IPS-18a (cell line): ENCODE results near the gene CXADR.

Experiments used
- H3K27ac ChIP-seq: one replicate; pipeline ENCODE4 v1.5.1; 2013; ENCODE audit warnings: low read length
- H3K27me3 ChIP-seq: one replicate; pipeline ENCODE4 v1.6.1; 2013; ENCODE audit warnings: mild to moderate bottlenecking, low read length; ENCODE audit not compliant: control insufficient read depth, insufficient read depth
- H3K36me3 ChIP-seq: one replicate; pipeline ENCODE4 v1.6.1; 2013; ENCODE audit warnings: low read depth, low read length; ENCODE audit not compliant: control insufficient read depth
- H3K4me1 ChIP-seq: one replicate; pipeline ENCODE4 v1.6.1; 2013; ENCODE audit warnings: low read depth, low read length; ENCODE audit not compliant: control insufficient read depth
- H3K4me3 ChIP-seq: one replicate; pipeline ENCODE4 v1.5.1; 2013; ENCODE audit warnings: low read length
- H3K9ac ChIP-seq: one replicate; pipeline ENCODE4 v1.6.1; 2013; ENCODE audit warnings: mild to moderate bottlenecking, low read length, moderate library complexity
- H3K9me3 ChIP-seq: one replicate; pipeline ENCODE4 v1.6.1; 2013; ENCODE audit warnings: low read depth, low read length; ENCODE audit not compliant: control insufficient read depth

Gene CXADR

GRCh38 chr21:17527240-17527639, 14.4 kb downstream of the CXADR start:
- H3K4me1 ChIP-seq, result peaks cover 30% of the 10 kb centered on the region
- H3K36me3 ChIP-seq, result no peaks in the 10 kb centered on the region
- peak overlapping the region; percentile 20 for H3K9ac ChIP-seq
- no peaks in the 10 kb centered on the region for H3K9me3 ChIP-seq
- no peaks in the 10 kb centered on the region for H3K27me3 ChIP-seq
- H3K4me3 ChIP-seq, result peak overlapping the region; percentile 28
- H3K27ac ChIP-seq, result peak overlapping the region; percentile 69

- Histone ChIP-seq H3K4me1 (peaks cover 33% of the 10 kb centered on the region), H3K9me3 (no peaks in the 10 kb centered on the region), H3K27ac (no peak overlapping the region), H3K27me3 (no peaks in the 10 kb centered on the region), H3K36me3 (no peaks in the 10 kb centered on the region), H3K4me3 (no peak overlapping the region), H3K9ac (no peak overlapping the region)
Measured at GRCh38 chr21:17527711-17528110, 14.9 kb downstream of the CXADR start.

- Histone ChIP-seq H3K4me3 (no peak overlapping the region), H3K27ac (no peak overlapping the region), H3K9me3 (no peaks in the 10 kb centered on the region), H3K9ac (no peak overlapping the region), H3K4me1 (peaks cover 35% of the 10 kb centered on the region), H3K27me3 (no peaks in the 10 kb centered on the region), H3K36me3 (no peaks in the 10 kb centered on the region)
Measured at GRCh38 chr21:17529648-17530047, 16.8 kb downstream of the CXADR start.

GRCh38 chr21:17532292-17532691, 19.4 kb downstream of the CXADR start:
- Histone ChIP-seq H3K36me3 (peaks cover 3% of the 10 kb centered on the region), H3K9me3 (no peaks in the 10 kb centered on the region), H3K27me3 (no peaks in the 10 kb centered on the region), H3K4me3 (no peak overlapping the region), H3K27ac (no peak overlapping the region), H3K9ac (no peak overlapping the region), H3K4me1 (peaks cover 13% of the 10 kb centered on the region)

DNA sequence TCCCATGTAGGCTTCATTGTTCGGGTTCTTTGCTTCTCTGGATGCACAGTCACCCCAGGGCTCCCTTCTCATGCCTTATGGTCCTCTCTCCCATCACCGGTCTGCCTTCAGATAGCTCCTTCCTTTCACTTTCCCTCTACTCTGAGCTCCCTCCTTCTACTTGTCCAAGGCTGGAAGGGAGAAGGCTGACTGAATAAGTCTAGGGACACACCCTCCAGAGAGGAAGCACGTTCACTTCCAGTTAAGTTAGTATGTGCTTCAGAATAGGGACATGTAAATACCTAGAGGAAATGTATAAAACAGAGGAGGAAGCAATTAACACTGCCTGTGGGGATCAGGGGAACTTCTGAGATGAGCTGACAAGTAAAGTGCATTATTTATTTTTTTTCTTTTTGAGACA, 23.5 kb downstream of the CXADR start:
- H3K27ac ChIP-seq, result no peak overlapping the region
- no peak overlapping the region for H3K4me3 ChIP-seq
- no peak overlapping the region for H3K9ac ChIP-seq
- no peaks in the 10 kb centered on the region for H3K9me3 ChIP-seq
- peaks cover 3% of the 10 kb centered on the region for H3K36me3 ChIP-seq
- no peaks in the 10 kb centered on the region for H3K27me3 ChIP-seq
- H3K4me1 ChIP-seq, result peaks cover 13% of the 10 kb centered on the region

- peaks cover 14% of the 10 kb centered on the region for H3K4me1 ChIP-seq
- peaks cover 3% of the 10 kb centered on the region for H3K36me3 ChIP-seq
- H3K9me3 ChIP-seq, result no peaks in the 10 kb centered on the region
- H3K27ac ChIP-seq, result no peak overlapping the region
- H3K27me3 ChIP-seq, result no peaks in the 10 kb centered on the region
- H3K9ac ChIP-seq, result no peak overlapping the region
- no peak overlapping the region for H3K4me3 ChIP-seq
Measured at GRCh38 chr21:17537299-17537698, 24.5 kb downstream of the CXADR start.

DNA sequence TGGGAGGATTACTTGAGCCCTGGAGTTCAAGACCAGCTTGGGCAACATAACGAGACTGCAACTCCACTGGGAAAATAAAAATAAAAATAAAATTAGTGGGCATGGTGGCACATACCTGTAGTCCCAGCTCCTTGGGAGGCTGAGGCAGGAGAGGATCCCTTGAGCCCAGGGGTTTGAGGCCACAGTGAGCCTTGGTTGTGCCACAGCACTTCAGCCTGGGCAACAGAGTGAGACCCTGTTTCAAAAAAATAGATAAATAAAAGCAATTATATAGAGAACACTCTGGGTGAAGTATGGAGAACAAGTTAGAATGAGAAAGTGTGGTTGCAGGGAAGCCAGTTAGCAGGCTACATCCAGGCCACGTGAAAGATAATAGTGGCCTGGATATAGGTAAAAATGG, 25.7 kb downstream of the CXADR start:
- no peak overlapping the region for H3K9ac ChIP-seq
- no peak overlapping the region for H3K4me3 ChIP-seq
- H3K9me3 ChIP-seq, result no peaks in the 10 kb centered on the region
- peaks cover 9% of the 10 kb centered on the region for H3K4me1 ChIP-seq
- H3K36me3 ChIP-seq, result peaks cover 3% of the 10 kb centered on the region
- H3K27ac ChIP-seq, result no peak overlapping the region
- no peaks in the 10 kb centered on the region for H3K27me3 ChIP-seq

DNA sequence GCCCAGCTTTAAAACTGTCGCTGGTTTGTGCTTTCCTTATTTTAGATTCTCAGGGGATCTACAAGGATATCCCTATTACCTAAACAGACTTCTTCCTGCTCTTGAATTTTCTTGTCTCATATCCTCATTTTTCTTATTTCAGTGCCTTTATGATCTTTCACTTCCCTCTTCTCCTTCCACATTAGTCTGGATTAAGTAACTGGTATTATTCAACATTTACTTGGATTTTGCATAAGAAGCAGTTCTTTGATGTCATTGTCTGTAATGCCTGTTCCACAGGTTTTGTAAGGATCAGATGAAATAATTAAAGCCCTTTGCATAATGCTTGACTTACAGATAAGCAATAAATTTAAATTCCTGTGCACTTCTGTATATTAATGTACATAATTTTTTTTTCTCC, 26.5 kb downstream of the CXADR start:
- Histone ChIP-seq H3K36me3 (peaks cover 3% of the 10 kb centered on the region), H3K9me3 (no peaks in the 10 kb centered on the region), H3K27me3 (no peaks in the 10 kb centered on the region), H3K4me3 (no peak overlapping the region), H3K4me1 (peaks cover 12% of the 10 kb centered on the region), H3K27ac (no peak overlapping the region), H3K9ac (no peak overlapping the region)

DNA sequence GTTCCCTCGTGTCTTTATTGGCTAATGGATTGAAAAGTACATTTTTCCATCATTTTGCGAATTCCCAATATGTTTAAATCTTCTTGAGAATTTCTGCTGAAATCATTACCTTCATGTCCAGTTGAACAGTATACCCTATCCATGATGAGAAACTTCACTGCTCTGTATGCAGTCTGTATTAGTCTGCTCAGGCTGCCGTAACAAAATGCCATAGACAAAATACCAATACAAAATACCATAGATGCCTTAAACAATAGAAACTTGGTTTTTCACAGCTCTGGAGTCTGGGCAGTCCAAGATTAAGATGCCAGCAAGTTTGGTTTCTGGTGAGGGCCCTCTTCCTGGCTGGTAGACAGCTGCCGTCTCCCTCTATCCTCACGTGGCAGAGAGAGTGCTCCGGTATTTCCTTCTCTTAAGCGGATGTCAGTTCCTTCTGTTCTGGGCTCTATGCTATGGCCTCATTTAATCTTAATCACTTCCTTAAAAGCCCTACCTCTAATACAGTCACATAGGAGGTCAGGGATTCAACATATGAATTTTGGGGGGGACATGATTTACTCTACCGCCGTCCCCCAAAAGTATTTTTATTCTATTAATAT, 27.0 kb downstream of the CXADR start:
- H3K4me3 ChIP-seq, result no peak overlapping the region
- H3K9ac ChIP-seq, result no peak overlapping the region
- H3K36me3 ChIP-seq, result peaks cover 3% of the 10 kb centered on the region
- no peak overlapping the region for H3K27ac ChIP-seq
- no peaks in the 10 kb centered on the region for H3K9me3 ChIP-seq
- no peaks in the 10 kb centered on the region for H3K27me3 ChIP-seq
- H3K4me1 ChIP-seq, result peaks cover 14% of the 10 kb centered on the region

DNA sequence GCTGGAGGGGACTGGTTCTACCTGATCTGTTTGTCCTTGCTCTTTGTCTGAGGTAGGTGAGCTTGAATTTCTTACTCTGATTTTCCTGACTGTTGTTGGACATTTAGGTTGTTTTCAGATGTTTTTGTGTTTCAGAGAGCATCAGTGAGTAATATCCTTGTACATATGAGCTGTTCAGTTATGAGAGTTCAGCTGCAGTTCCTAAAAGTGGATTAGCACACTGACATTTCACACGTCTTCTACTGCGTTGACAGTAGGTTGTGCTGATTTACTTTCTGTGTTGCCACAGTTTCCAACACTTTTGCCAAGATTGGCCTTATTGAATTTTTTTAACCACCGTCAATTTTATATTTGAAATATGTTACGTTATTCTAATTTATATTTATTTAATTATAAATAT, 27.7 kb downstream of the CXADR start:
- Histone ChIP-seq H3K36me3 (peaks cover 3% of the 10 kb centered on the region), H3K9ac (no peak overlapping the region), H3K27me3 (no peaks in the 10 kb centered on the region), H3K4me3 (no peak overlapping the region), H3K27ac (no peak overlapping the region), H3K9me3 (no peaks in the 10 kb centered on the region), H3K4me1 (peaks cover 14% of the 10 kb centered on the region)

DNA sequence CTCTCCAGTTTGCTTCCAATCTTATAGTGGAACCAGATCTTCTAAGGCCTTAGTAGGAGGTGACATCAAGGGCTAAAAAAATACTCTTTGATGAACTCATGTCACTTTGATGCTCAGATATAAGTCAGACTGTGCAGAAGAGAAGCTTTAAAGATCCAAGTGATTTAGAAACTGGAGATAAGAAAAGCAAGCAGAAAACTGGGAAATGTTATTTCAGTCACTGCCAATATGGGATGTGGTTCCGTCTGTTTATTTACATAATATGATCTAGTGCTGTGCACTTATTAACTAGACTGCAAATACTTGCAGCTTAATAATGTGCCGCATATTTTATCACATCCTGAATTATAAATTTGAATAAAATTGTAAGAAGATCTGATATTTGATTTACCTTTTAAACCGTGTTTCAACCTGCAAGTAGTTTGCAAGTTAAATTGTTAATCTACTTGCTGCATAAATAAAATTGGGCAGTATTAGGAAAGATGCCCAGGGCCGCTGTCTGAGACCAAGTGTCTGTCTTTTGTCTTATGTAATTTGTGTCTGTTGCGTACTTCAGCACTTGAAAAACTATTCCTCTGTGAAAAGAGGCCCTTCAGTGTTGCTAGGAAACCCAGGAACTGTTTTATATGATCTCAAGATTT, 29.6 kb downstream of the CXADR start:
- H3K4me1 ChIP-seq, result peaks cover 11% of the 10 kb centered on the region
- no peaks in the 10 kb centered on the region for H3K27me3 ChIP-seq
- no peak overlapping the region for H3K9ac ChIP-seq
- no peaks in the 10 kb centered on the region for H3K9me3 ChIP-seq
- H3K4me3 ChIP-seq, result no peak overlapping the region
- no peak overlapping the region for H3K27ac ChIP-seq
- peaks cover 9% of the 10 kb centered on the region for H3K36me3 ChIP-seq

DNA sequence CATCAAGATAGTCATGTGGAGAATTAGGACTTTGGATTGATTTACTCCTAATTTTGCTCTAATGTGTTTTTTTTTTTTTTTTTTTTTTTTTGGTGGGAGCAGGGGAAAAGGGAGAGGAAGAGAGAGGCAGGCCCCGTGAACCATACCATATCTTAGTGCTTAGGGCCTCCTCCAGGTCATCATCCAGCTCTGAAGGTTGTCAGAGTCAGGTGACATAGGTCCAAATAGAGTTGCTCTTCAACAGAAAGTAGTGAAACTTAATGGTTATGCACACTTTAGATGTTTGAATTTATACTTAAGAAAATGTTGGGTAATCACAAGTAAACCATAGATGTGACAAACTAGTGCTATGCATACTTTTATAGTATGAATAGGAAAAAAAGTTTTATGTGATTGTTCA, 32.2 kb downstream of the CXADR start:
- Histone ChIP-seq H3K9ac (no peak overlapping the region), H3K36me3 (peaks cover 28% of the 10 kb centered on the region), H3K4me1 (peaks cover 11% of the 10 kb centered on the region), H3K27me3 (no peaks in the 10 kb centered on the region), H3K27ac (no peak overlapping the region), H3K4me3 (no peak overlapping the region), H3K9me3 (no peaks in the 10 kb centered on the region)
